Endothelial cell of umbilical vein (primary cell): ENCODE results near the gene GLTP. TPM values are rescaled to one million over a fixed set of nuclear protein-coding genes. Genes with fewer than 3 reads are reported as not detected.
"Not testable (repeated sequence)": the region's sequence is repeated elsewhere in the genome, so short reads cannot be mapped to it uniquely, and the experiment has no call there.

Experiments used
- BruUV-seq: library from RNA; stranded (reverse); fragments of 400-500 nt; replicated peaks from 2 replicates; lab custom pipeline; 2021; lab: Mats Ljungman, UMichigan
- CTCF ChIA-PET: fragments of 300-600, 350-600 bp; sonication (Branson Sonifier 250); formaldehyde crosslinking; loops from one replicate; lab custom pipeline; 2021; ENCODE audit warnings: antibody characterized with exemption, inconsistent platforms; lab: Charles Lee
- POLR2A ChIA-PET: fragments of 300-600, 350-600 bp; sonication (Branson Sonifier 250); formaldehyde crosslinking; loops from one replicate; lab custom pipeline; 2021; ENCODE audit warnings: antibody characterized with exemption, inconsistent platforms; lab: Charles Lee
- DNase-seq: peaks from one replicate; pipeline ENCODE4 v3.0.0-alpha.2; 2011; ENCODE audit warnings: low read depth, low spot score
- FAIRE-seq: peaks from 2 replicates; lab custom pipeline; 2011; peaks lifted over from hg19 to GRCh38; lab: Jason Lieb, UNC
- H2AFZ ChIP-seq: 2 replicates; pipeline ENCODE4 v1.6.0; 2012; ENCODE audit warnings: low read depth, low read length, control low read depth, inconsistent platforms
- H3K27ac ChIP-seq: 2 replicates; pipeline ENCODE4 v1.5.1; 2011; ENCODE audit warnings: low read depth, mild to moderate bottlenecking, control low read depth, low read length, moderate library complexity; ENCODE audit not compliant: insufficient read depth
- H3K27me3 ChIP-seq, 2 experiments: 2 replicates each; pipeline versions ENCODE4 v1.6.0 to v1.6.1; 2011; ENCODE audit warnings: low read length in 2 of 2, mixed read lengths in 1 of 2; ENCODE audit not compliant: control insufficient read depth in 2 of 2, insufficient read depth in 2 of 2
- H3K36me3 ChIP-seq, 2 experiments: 2 replicates in 1 of 2; 3 replicates in 1 of 2; pipeline ENCODE4 v1.5.1; 2011; ENCODE audit warnings: low read length in 2 of 2, mild to moderate bottlenecking in 1 of 2, moderate library complexity in 1 of 2; ENCODE audit not compliant: control insufficient read depth in 2 of 2, insufficient read depth in 2 of 2; ENCODE audit errors: extremely low read depth in 1 of 2
- H3K4me1 ChIP-seq: 3 replicates; pipeline ENCODE4 v1.5.1; 2011; ENCODE audit warnings: mild to moderate bottlenecking, low read length; ENCODE audit not compliant: control insufficient read depth, insufficient read depth; ENCODE audit errors: extremely low read depth
- H3K4me2 ChIP-seq: 2 replicates; pipeline ENCODE4 v1.6.1; 2011; ENCODE audit warnings: low read length, control low read depth, mixed read lengths; ENCODE audit not compliant: insufficient read depth
- H3K4me3 ChIP-seq, 3 experiments: fragments of 200-600 bp in 1 of 3; sonication (generic), shearing (Covaris generic) in 1 of 3; replicated peaks in 1 of 3; 2 replicates each; pipeline ENCODE4 v1.5.1; 2011 to 2016; ENCODE audit warnings: control low read depth in 3 of 3, low read length in 3 of 3, mild to moderate bottlenecking in 2 of 3, inconsistent platforms in 1 of 3, low read depth in 1 of 3, moderate library complexity in 1 of 3; ENCODE audit not compliant: insufficient read depth in 1 of 3
- H3K79me2 ChIP-seq: 2 replicates; pipeline ENCODE4 v1.6.0; 2012; ENCODE audit warnings: low read length, inconsistent platforms; ENCODE audit not compliant: control insufficient read depth, insufficient read depth
- H3K9ac ChIP-seq: replicated peaks from 2 replicates; pipeline ENCODE3; 2011; ENCODE audit warnings: low read length, control low read depth; ENCODE audit not compliant: insufficient read depth; ENCODE audit errors: extremely low read depth
- H3K9me1 ChIP-seq: replicated peaks from 3 replicates; pipeline ENCODE4 v1.6.0; 2011; ENCODE audit warnings: mild to moderate bottlenecking, low read length; ENCODE audit not compliant: control insufficient read depth, insufficient read depth; ENCODE audit errors: extremely low read depth
- H3K9me3 ChIP-seq: replicated peaks from 2 replicates; pipeline ENCODE4 v1.5.1; 2012; ENCODE audit warnings: low read length, inconsistent platforms; ENCODE audit not compliant: control insufficient read depth, insufficient read depth
- H4K20me1 ChIP-seq: replicated peaks from 2 replicates; pipeline ENCODE3; 2011; ENCODE audit warnings: mild to moderate bottlenecking, low read length; ENCODE audit not compliant: control insufficient read depth, insufficient read depth; ENCODE audit errors: extremely low read depth
- CTCF ChIP-seq, 2 donors: IDR thresholded peaks; 1 replicate in 1 of 2; 2 replicates in 1 of 2; pipeline ENCODE4 v1.5.1; 2011; ENCODE audit warnings: low read length in 2 of 2, mild to moderate bottlenecking in 2 of 2, moderate library complexity in 2 of 2, control low read depth in 1 of 2, inconsistent platforms in 1 of 2, low read depth in 1 of 2; ENCODE audit not compliant: insufficient read depth in 1 of 2; ENCODE audit errors: extremely low read depth in 1 of 2
- EZH2 ChIP-seq: IDR thresholded peaks from 2 replicates; pipeline ENCODE4 v1.6.1; 2012; ENCODE audit warnings: borderline replicate concordance, low read depth, mild to moderate bottlenecking, moderate library complexity, low read length, inconsistent platforms; ENCODE audit not compliant: severe bottlenecking
- FOS ChIP-seq: IDR thresholded peaks from 2 replicates; pipeline ENCODE4 v1.6.1; 2011; ENCODE audit warnings: mild to moderate bottlenecking, low read length, moderate library complexity, borderline replicate concordance; ENCODE audit not compliant: insufficient read depth
- GATA2 ChIP-seq: IDR thresholded peaks from 2 replicates; pipeline ENCODE4 v1.7.0; 2011; ENCODE audit warnings: low read depth, mild to moderate bottlenecking, moderate library complexity, mixed read lengths, low read length; ENCODE audit not compliant: insufficient read length, insufficient read depth
- JUN ChIP-seq: IDR thresholded peaks from 2 replicates; pipeline ENCODE4 v1.6.1; 2011; ENCODE audit warnings: borderline replicate concordance, low read depth; ENCODE audit not compliant: insufficient read length, insufficient read depth
- MAX ChIP-seq: IDR thresholded peaks from 2 replicates; pipeline ENCODE4 v1.6.1; 2011; ENCODE audit not compliant: insufficient read depth, insufficient read length
- MYC ChIP-seq: IDR thresholded peaks from one replicate; pipeline ENCODE4 v1.6.1; 2011; ENCODE audit warnings: mild to moderate bottlenecking, low read depth, low read length
- POLR2A ChIP-seq: IDR thresholded peaks from 2 replicates; pipeline ENCODE4 v1.6.1; 2012; ENCODE audit warnings: low read depth, mild to moderate bottlenecking, control low read depth, low read length
- POLR2AphosphoS5 ChIP-seq: IDR thresholded peaks from 2 replicates; pipeline ENCODE4 v1.6.1; 2012; ENCODE audit warnings: low read depth, mild to moderate bottlenecking, control low read depth, low read length, moderate library complexity; ENCODE audit not compliant: insufficient read depth
- dilution Hi-C: fragments of 300-500 bp; cut with MboI; formaldehyde crosslinking; loops from one replicate; pipeline ENCODE4 v1.15.0; 2019; ENCODE audit warnings: low sequenced_read_pairs; ENCODE audit not compliant: extremely low pct_ligation_motif_present
- intact Hi-C: fragments of 100-400 bp; cut with micrococcal nuclease; formaldehyde crosslinking; loops from one replicate; pipeline ENCODE4 v1.10.0; 2022
- polyA plus RNA-seq, 4 experiments: library from polyadenylated mRNA; depleted of rRNA in 3 of 4; stranded (reverse) in 3 of 4; unstranded in 1 of 4; fragments of >200 nt; gene quantifications; 2 replicates each; pipeline versions ENCODE4 v1.2.1 to v1.2.3, GENCODE V29; 2011 to 2012; ENCODE audit warnings: missing spikeins in 1 of 4
- total RNA-seq: library from RNA; stranded (reverse); gene quantifications from 2 replicates; pipeline ENCODE4 v1.2.3, GENCODE V29; 2021

Gene GLTP
- total and polyA plus RNA-seq, 2 donors (not counting 3 experiments of a cell fraction or from before 2014, with no cell fraction given), result 21.5 to 46.6 TPM

- no peak overlapping the region for H2AFZ ChIP-seq
- H3K9ac ChIP-seq, result no peak overlapping the region
These were observed 25.0 kb downstream of the GLTP start for GRCh38 chr12:109855377-109855776.

GRCh38 chr12:109850518-109850917, 29.8 kb downstream of the GLTP start:
- H3K36me3 ChIP-seq, result peaks cover 0 to 13% of the 10 kb centered on the region in 2 experiments
- H2AFZ ChIP-seq, H3K9ac ChIP-seq, DNase-seq, intact Hi-C loops, H3K27ac ChIP-seq, H4K20me1 ChIP-seq, H3K4me1 ChIP-seq, BruUV-seq, POLR2A ChIA-PET, FAIRE-seq, H3K4me3 ChIP-seq, H3K9me1 ChIP-seq, H3K27me3 ChIP-seq, H3K9me3 ChIP-seq, H3K4me2 ChIP-seq, H3K79me2 ChIP-seq, dilution Hi-C loops: not testable (repeated sequence)
- CTCF ChIA-PET, result interaction anchor here (6.1 kb wide), 1 partner anchor 78 kb away, joined by 147 read pairs; no protein-coding TSS in a partner anchor

More at GRCh38 chr12:109855377-109855776, 25.0 kb downstream of the GLTP start:
- peaks cover 0 to 35% of the 10 kb centered on the region in 2 experiments for H3K36me3 ChIP-seq
- dilution Hi-C loops, result no loop called here
- no peak overlapping the region for H3K4me3 ChIP-seq
- H3K27ac ChIP-seq, result no peak overlapping the region
- BruUV-seq, result no TSS peak
- ChIA-PET CTCF (interaction anchor here (1.4 kb wide), 1 partner anchor 10 kb away, joined by 7 read pairs; no protein-coding TSS in a partner anchor), POLR2A (no interaction called here)
- FAIRE-seq, result no peak
- no peak for DNase-seq
- H3K9me1 ChIP-seq, result no peaks in the 10 kb centered on the region
- intact Hi-C loops, result no loop called here
- no peaks in the 10 kb centered on the region for H3K27me3 ChIP-seq
- no peak overlapping the region for H3K4me2 ChIP-seq
- no peaks in the 10 kb centered on the region for H4K20me1 ChIP-seq
- H3K9me3 ChIP-seq, result no peaks in the 10 kb centered on the region
- H3K4me1 ChIP-seq, result no peaks in the 10 kb centered on the region
- TF ChIP-seq MAX (no peak), POLR2A (no peak), MYC (no peak), GATA2 (no peak), EZH2 (no peak), POLR2AphosphoS5 (no peak), FOS (no peak), CTCF (IDR thresholded peaks at IDR 0.05; ENCODE audit: extremely low read depth in 1 of 2, insufficient read depth in 1 of 2, low read depth in 1 of 2, low read length in 2 of 2) (no peak), JUN (no peak)
- no peaks in the 10 kb centered on the region for H3K79me2 ChIP-seq
